GM12801 (cell line): ENCODE data around the gene ADAR.

Experiments
- CTCF ChIP-seq: IDR thresholded peaks from one replicate; pipeline ENCODE4 v1.5.1; 2011; ENCODE audit warnings: control low read depth; ENCODE audit not compliant: insufficient read length; ENCODE audit errors: extremely low read depth

Gene ADAR

GRCh38 chr1:154546264-154547063, 61.5 kb downstream of the ADAR start:
- TF ChIP-seq CTCF: no peak

GRCh38 chr1:154541231-154541630, 66.8 kb downstream of the ADAR start:
- no peak for TF ChIP-seq CTCF

GRCh38 chr1:154539486-154540483, 68.2 kb downstream of the ADAR start:
- no peak for TF ChIP-seq CTCF

- TF ChIP-seq CTCF: no peak
These were observed 71.4 kb downstream of the ADAR start for GRCh38 chr1:154536570-154536969.

- TF ChIP-seq CTCF: no peak
These were observed 73.8 kb downstream of the ADAR start for GRCh38 chr1:154533952-154534844.
